CD14-positive monocyte (primary cell): ENCODE measurements around the gene SRGAP1. TPM values are rescaled to one million over a fixed set of nuclear protein-coding genes. Genes with fewer than 3 reads are reported as not detected.

Experiments used
- DNase-seq, 3 donors: peaks; one replicate each; pipeline ENCODE4 v3.0.0-alpha.2; 2011 to 2022
- H2AFZ ChIP-seq: 2 replicates; pipeline ENCODE4 v1.6.0; 2012; ENCODE audit warnings: mild to moderate bottlenecking, low read depth, low read length, inconsistent platforms; ENCODE audit not compliant: insufficient read depth, poor library complexity, severe bottlenecking
- H3K27ac ChIP-seq, 2 donors: 1 replicate in 1 of 2; 2 replicates in 1 of 2; pipeline ENCODE4 v1.5.1; 2012 to 2013; ENCODE audit warnings: low read length in 2 of 2, control low read depth in 1 of 2, inconsistent platforms in 1 of 2, low read depth in 1 of 2, mild to moderate bottlenecking in 1 of 2
- H3K27me3 ChIP-seq, 2 donors: one replicate each; pipeline versions ENCODE4 v1.6.0 to v1.6.1; 2011 to 2013; ENCODE audit warnings: low read length in 2 of 2; ENCODE audit not compliant: control insufficient read depth in 2 of 2, insufficient read depth in 2 of 2
- H3K36me3 ChIP-seq, 2 donors: replicated peaks in 1 of 2; 1 replicate in 1 of 2; 2 replicates in 1 of 2; pipeline versions ENCODE4 v1.5.1 to v1.6.1; 2012 to 2013; ENCODE audit warnings: low read length in 2 of 2, control low read depth in 1 of 2, inconsistent platforms in 1 of 2, mild to moderate bottlenecking in 1 of 2; ENCODE audit not compliant: insufficient read depth in 2 of 2, control insufficient read depth in 1 of 2
- H3K4me1 ChIP-seq, 2 donors: 1 replicate in 1 of 2; 2 replicates in 1 of 2; pipeline versions ENCODE4 v1.5.1 to v1.6.1; 2012 to 2013; ENCODE audit warnings: low read length in 2 of 2, control low read depth in 1 of 2, inconsistent platforms in 1 of 2, mild to moderate bottlenecking in 1 of 2, moderate library complexity in 1 of 2; ENCODE audit not compliant: insufficient read depth in 2 of 2, control insufficient read depth in 1 of 2
- H3K4me2 ChIP-seq: replicated peaks from 2 replicates; pipeline ENCODE3; 2012; ENCODE audit warnings: low read length, moderate library complexity, mild to moderate bottlenecking; ENCODE audit not compliant: poor library complexity, severe bottlenecking; ENCODE audit errors: extremely low read depth
- H3K4me3 ChIP-seq, 3 experiments: fragments of 200-600 bp in 1 of 3; sonication (generic) in 1 of 3; replicated peaks in 1 of 3; 1 replicate in 2 of 3; 2 replicates in 1 of 3; pipeline ENCODE4 v1.5.1; 2011 to 2013; ENCODE audit warnings: low read length in 3 of 3, mild to moderate bottlenecking in 3 of 3, control low read depth in 2 of 3, low read depth in 2 of 3, inconsistent platforms in 1 of 3, moderate library complexity in 1 of 3
- H3K79me2 ChIP-seq: 2 replicates; pipeline ENCODE4 v1.6.0; 2012; ENCODE audit warnings: mild to moderate bottlenecking, control low read depth, inconsistent platforms, low read length, moderate library complexity; ENCODE audit not compliant: insufficient read depth
- H3K9ac ChIP-seq: 2 replicates; pipeline ENCODE4 v1.6.0; 2017; ENCODE audit warnings: low read length, mild to moderate bottlenecking; ENCODE audit not compliant: insufficient read depth, poor library complexity, severe bottlenecking
- H3K9me3 ChIP-seq, 2 donors: replicated peaks in 1 of 2; 1 replicate in 1 of 2; 2 replicates in 1 of 2; pipeline versions ENCODE4 v1.5.1 to v1.6.1; 2012 to 2013; ENCODE audit warnings: low read length in 2 of 2, control low read depth in 1 of 2; ENCODE audit not compliant: control insufficient read depth in 1 of 2, insufficient read depth in 1 of 2
- H4K20me1 ChIP-seq: 2 replicates; pipeline ENCODE4 v1.6.0; 2012; ENCODE audit warnings: mild to moderate bottlenecking, low read length, control low read depth, moderate library complexity; ENCODE audit not compliant: insufficient read depth
- H3K27ac Mint-ChIP-seq, 7 donors: one replicate each; pipeline ENCODE4 v1.8.0; 2020; ENCODE audit warnings: mild to moderate bottlenecking in 7 of 7, mixed read lengths in 7 of 7, moderate library complexity in 6 of 7, inconsistent platforms in 2 of 7
- H3K27me3 Mint-ChIP-seq, 3 donors: one replicate each; pipeline ENCODE4 v1.8.0; 2021 to 2022; ENCODE audit warnings: low read depth in 3 of 3, mild to moderate bottlenecking in 3 of 3, mixed read lengths in 3 of 3, moderate library complexity in 3 of 3, inconsistent platforms in 1 of 3
- H3K36me3 Mint-ChIP-seq, 2 donors: one replicate each; pipeline ENCODE4 v1.8.0; 2020; ENCODE audit warnings: mixed read lengths in 2 of 2, inconsistent platforms in 1 of 2, mild to moderate bottlenecking in 1 of 2
- H3K4me1 Mint-ChIP-seq: one replicate; pipeline ENCODE4 v1.8.0; 2020; ENCODE audit warnings: mild to moderate bottlenecking, mixed read lengths
- H3K4me3 Mint-ChIP-seq, 2 donors: one replicate each; pipeline ENCODE4 v1.8.0; 2020; ENCODE audit warnings: mild to moderate bottlenecking in 2 of 2, mixed read lengths in 2 of 2, moderate library complexity in 1 of 2
- H3K9me3 Mint-ChIP-seq, 7 donors: one replicate each; pipeline ENCODE4 v1.8.0; 2020 to 2022; ENCODE audit warnings: mixed read lengths in 7 of 7, mild to moderate bottlenecking in 6 of 7, moderate library complexity in 6 of 7, inconsistent platforms in 2 of 7
- WGBS: methylation state at CpG from one replicate; pipeline ENCODE4 v1.1.5; 2013; ENCODE audit warnings: missing lambda C conversion rate; ENCODE audit not compliant: insufficient coverage; 5-methylcytosine and 5-hydroxymethylcytosine counted together
- intact Hi-C, 2 donors: fragments of 100-400 bp; cut with micrococcal nuclease; formaldehyde crosslinking; loops; one replicate each; pipeline versions ENCODE4 v1.15.0 to v1.15.1; 2023
- polyA plus RNA-seq, 3 donors: library from polyadenylated mRNA; depleted of rRNA in 1 of 3; unstranded in 2 of 3; stranded (reverse) in 1 of 3; fragments of 300-500 nt in 2 of 3; fragments of >200 nt in 1 of 3; fragmentation: Illumina TruSeq in 2 of 3; gene quantifications; 1 replicate in 2 of 3; 2 replicates in 1 of 3; pipeline ENCODE4 v1.2.3, GENCODE V29; 2012 to 2021
- TF ChIP-seq, protein P1 (sequence below): fragments of 200-600 bp; IDR thresholded peaks from one replicate; pipeline ENCODE4 v1.8.0; 2022; ENCODE audit warnings: antibody characterized with exemption, mild to moderate bottlenecking

SRGAP1 gene
- polyA plus RNA-seq, 3 donors = 0.05 to 0.52 (median 0.07) TPM

DNA sequence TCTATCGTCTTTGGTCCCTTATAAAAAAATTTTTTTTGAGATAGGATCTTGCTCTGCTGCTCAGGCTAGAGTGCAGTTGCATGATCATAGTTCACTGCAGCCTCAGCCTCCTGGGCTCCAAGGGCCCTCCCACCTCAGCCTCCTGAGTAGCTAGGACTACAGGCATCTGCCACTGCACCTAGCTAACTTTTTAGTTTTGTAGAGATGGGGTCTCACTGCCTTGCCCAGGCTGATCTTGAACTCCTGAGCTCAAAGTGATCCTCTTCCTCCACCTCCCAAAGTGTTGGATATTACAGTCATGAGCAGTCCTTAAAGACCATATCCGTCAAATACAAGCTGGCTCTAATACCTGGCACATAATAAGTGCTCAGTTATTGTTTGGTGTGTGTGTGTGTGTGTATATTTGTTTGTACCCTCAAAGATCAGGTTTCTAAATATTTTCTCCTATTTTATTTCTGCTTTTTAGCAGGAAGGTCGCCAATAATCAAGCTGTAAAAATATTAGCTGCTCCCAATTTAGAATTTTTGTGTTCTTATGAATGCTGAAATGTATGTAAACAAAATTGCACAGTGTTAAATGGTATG lies 30.5 kb downstream of the SRGAP1 start:
- Histone ChIP-seq H3K4me3 (no peak overlapping the region), H3K4me1 (no peaks in the 10 kb centered on the region), H3K79me2 (no peaks in the 10 kb centered on the region), H4K20me1 (no peaks in the 10 kb centered on the region), H3K36me3 (no peaks in the 10 kb centered on the region), H3K9ac (no peak overlapping the region), H3K4me2 (no peak overlapping the region), H2AFZ (no peak overlapping the region), H3K27me3 (no peaks in the 10 kb centered on the region), H3K9me3 (no peaks in the 10 kb centered on the region), H3K27ac (no peak overlapping the region)
- Mint-ChIP-seq H3K36me3 (no peaks in the 10 kb centered on the region), H3K27me3 (peaks cover 0 to 4% (median 1%) of the 10 kb centered on the region in 3 donors), H3K27ac (no peak overlapping the region), H3K4me3 (no peak overlapping the region), H3K9me3 (peaks cover 0 to 1% (median 0%) of the 10 kb centered on the region in 7 donors), H3K4me1 (peaks cover 5% of the 10 kb centered on the region)
- TF ChIP-seq, protein P1, sequence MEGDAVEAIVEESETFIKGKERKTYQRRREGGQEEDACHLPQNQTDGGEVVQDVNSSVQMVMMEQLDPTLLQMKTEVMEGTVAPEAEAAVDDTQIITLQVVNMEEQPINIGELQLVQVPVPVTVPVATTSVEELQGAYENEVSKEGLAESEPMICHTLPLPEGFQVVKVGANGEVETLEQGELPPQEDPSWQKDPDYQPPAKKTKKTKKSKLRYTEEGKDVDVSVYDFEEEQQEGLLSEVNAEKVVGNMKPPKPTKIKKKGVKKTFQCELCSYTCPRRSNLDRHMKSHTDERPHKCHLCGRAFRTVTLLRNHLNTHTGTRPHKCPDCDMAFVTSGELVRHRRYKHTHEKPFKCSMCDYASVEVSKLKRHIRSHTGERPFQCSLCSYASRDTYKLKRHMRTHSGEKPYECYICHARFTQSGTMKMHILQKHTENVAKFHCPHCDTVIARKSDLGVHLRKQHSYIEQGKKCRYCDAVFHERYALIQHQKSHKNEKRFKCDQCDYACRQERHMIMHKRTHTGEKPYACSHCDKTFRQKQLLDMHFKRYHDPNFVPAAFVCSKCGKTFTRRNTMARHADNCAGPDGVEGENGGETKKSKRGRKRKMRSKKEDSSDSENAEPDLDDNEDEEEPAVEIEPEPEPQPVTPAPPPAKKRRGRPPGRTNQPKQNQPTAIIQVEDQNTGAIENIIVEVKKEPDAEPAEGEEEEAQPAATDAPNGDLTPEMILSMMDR = no peak
- WGBS = no CpG with 5 or more reads among the region's 3 CpGs
- DNase-seq = no peak
- intact Hi-C loops = no loop called here

DNA sequence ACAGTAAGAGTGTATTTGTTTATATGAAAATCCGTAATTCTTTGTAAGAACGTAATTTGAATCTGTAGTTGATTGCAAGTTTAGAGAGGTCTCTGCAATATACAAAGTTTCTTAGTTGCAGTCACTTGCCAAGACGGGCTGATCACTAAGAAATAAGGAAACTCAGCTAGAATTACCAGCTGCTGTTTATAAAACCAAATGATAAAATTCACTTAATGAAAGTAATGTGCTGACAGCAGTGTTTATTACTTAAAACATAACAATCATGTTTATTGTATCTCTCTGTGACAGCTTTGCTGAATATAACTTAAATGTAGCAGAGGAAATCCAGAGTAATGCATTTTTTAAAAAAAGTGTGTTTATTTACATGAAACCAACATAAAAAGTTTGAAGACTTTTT lies 31.2 kb downstream of the SRGAP1 start:
- Histone ChIP-seq H3K9ac (no peak overlapping the region), H3K4me1 (no peaks in the 10 kb centered on the region), H3K27me3 (no peaks in the 10 kb centered on the region), H3K4me2 (no peak overlapping the region), H2AFZ (no peak overlapping the region), H4K20me1 (no peaks in the 10 kb centered on the region), H3K79me2 (no peaks in the 10 kb centered on the region), H3K27ac (no peak overlapping the region), H3K9me3 (no peaks in the 10 kb centered on the region), H3K4me3 (no peak overlapping the region), H3K36me3 (no peaks in the 10 kb centered on the region)
- intact Hi-C loops = no loop called here
- H3K9me3 Mint-ChIP-seq = peaks cover 0 to 5% (median 0%) of the 10 kb centered on the region in 7 donors
- no peaks in the 10 kb centered on the region for H3K36me3 Mint-ChIP-seq
- TF ChIP-seq, protein P1 = no peak
- DNase-seq = no peak
- no peak overlapping the region for H3K4me3 Mint-ChIP-seq
- peaks cover 0 to 4% (median 1%) of the 10 kb centered on the region in 3 donors for H3K27me3 Mint-ChIP-seq
- no peak overlapping the region for H3K27ac Mint-ChIP-seq
- peaks cover 5% of the 10 kb centered on the region for H3K4me1 Mint-ChIP-seq
- WGBS = 90% methylated on average over 2 of the region's 3 CpGs
